HG02970 (cell line): ENCODE results near the gene MAST4.

Source experiments
- ATAC-seq: cut with Tn5 transposase; IDR thresholded peaks from one replicate; pipeline ENCODE4 v1.9.1; 2021; ENCODE audit warnings: mild to moderate bottlenecking, moderate library complexity, moderate number of reproducible peaks; ENCODE audit not compliant: unreplicated experiment, low FRiP score

The MAST4 gene

GRCh38 chr5:67028941-67029340 lies 432.7 kb downstream of the MAST4 start:
- ATAC-seq = no peak

- ATAC-seq = no peak
Measured at GRCh38 chr5:67029481-67029880, 433.3 kb downstream of the MAST4 start.

- no peak for ATAC-seq
Measured at GRCh38 chr5:67030289-67031056, 434.3 kb downstream of the MAST4 start.

- ATAC-seq = no peak
Measured at GRCh38 chr5:67031057-67031443, 434.9 kb downstream of the MAST4 start.

- ATAC-seq = no peak
Measured at GRCh38 chr5:67031692-67032091, 435.5 kb downstream of the MAST4 start.

- ATAC-seq = no peak
Measured at GRCh38 chr5:67032921-67033664, 436.9 kb downstream of the MAST4 start.

GRCh38 chr5:67033880-67034651 lies 437.9 kb downstream of the MAST4 start:
- ATAC-seq = no peak

- no peak for ATAC-seq
Measured at GRCh38 chr5:67035098-67035740, 439.0 kb downstream of the MAST4 start.

GRCh38 chr5:67037171-67037570 lies 441.0 kb downstream of the MAST4 start:
- no peak for ATAC-seq

GRCh38 chr5:67038817-67039603 lies 442.8 kb downstream of the MAST4 start:
- no peak for ATAC-seq

GRCh38 chr5:67042176-67043003 lies 446.2 kb downstream of the MAST4 start:
- ATAC-seq = no peak

- no peak for ATAC-seq
Measured at GRCh38 chr5:67043796-67044511, 447.8 kb downstream of the MAST4 start.

- no peak for ATAC-seq
Measured at GRCh38 chr5:67045816-67046740, 449.9 kb downstream of the MAST4 start.

GRCh38 chr5:67047160-67047559 lies 451.0 kb downstream of the MAST4 start:
- ATAC-seq = no peak

- no peak for ATAC-seq
Measured at GRCh38 chr5:67047616-67048015, 451.4 kb downstream of the MAST4 start.

GRCh38 chr5:67050125-67050524 lies 453.9 kb downstream of the MAST4 start:
- ATAC-seq = no peak

GRCh38 chr5:67050635-67051034 lies 454.4 kb downstream of the MAST4 start:
- ATAC-seq = no peak
